ENCODE data around the gene SOWAHA. TPM values are rescaled to one million over a fixed set of nuclear protein-coding genes. Genes with fewer than 3 reads are reported as not detected.

Gene SOWAHA
- total RNA-seq, 1 donor from 2014 or later = 0.20 TPM

GRCh38 chr5:132836852-132837251, 23.8 kb downstream of the SOWAHA start:
- DNase-seq (ENCODE audit: low read depth) (no peak), FAIRE-seq (no peak)
- H3K4me3 ChIP-seq (ENCODE audit: insufficient read depth, low read depth, low read length) = no peak overlapping the region
- Mint-ChIP-seq H3K9me3 (ENCODE audit: unreplicated experiment) (peaks cover 2% of the 10 kb centered on the region), H3K4me3 (ENCODE audit: unreplicated experiment) (no peak overlapping the region), H3K27me3 (ENCODE audit: low read depth, unreplicated experiment) (peaks cover 9% of the 10 kb centered on the region), H3K36me3 (ENCODE audit: low read depth, unreplicated experiment) (no peaks in the 10 kb centered on the region), H3K4me1 (ENCODE audit: low read depth, unreplicated experiment) (peaks cover 14% of the 10 kb centered on the region), H3K27ac (ENCODE audit: unreplicated experiment) (no peak overlapping the region)
- no peaks in the 10 kb centered on the region for H3K36me3 ChIP-seq (ENCODE audit: insufficient read depth, low read length)
- H3K4me1 ChIP-seq (ENCODE audit: insufficient read depth, low read length) = peaks cover 14% of the 10 kb centered on the region
- H3K9me3 ChIP-seq (ENCODE audit: insufficient read depth, low read depth, low read length) = no peaks in the 10 kb centered on the region
- H3K9ac ChIP-seq (ENCODE audit: low read length) = no peak overlapping the region
- no peaks in the 10 kb centered on the region for H3K79me2 ChIP-seq (ENCODE audit: insufficient read depth, low read length)
- no peak overlapping the region for H3K27ac ChIP-seq (ENCODE audit: low read depth, low read length)
- H2AFZ ChIP-seq (ENCODE audit: low read depth, low read length) = no peak overlapping the region
- TF ChIP-seq CTCF (IDR thresholded peaks at IDR 0.05; ENCODE audit: insufficient read depth, low read depth, low read length) (no peak), EZH2 (IDR thresholded peaks at IDR 0.05; ENCODE audit: insufficient read depth, low read length) (no peak)
- H3K4me2 ChIP-seq (ENCODE audit: low read length) = no peak overlapping the region
- no peaks in the 10 kb centered on the region for H4K20me1 ChIP-seq (ENCODE audit: insufficient read depth, low read length)
- H3K27me3 ChIP-seq (ENCODE audit: insufficient read depth, low read length) = no peaks in the 10 kb centered on the region

GRCh38 chr5:132837868-132838267, 24.8 kb downstream of the SOWAHA start:
- no peak for DNase-seq (ENCODE audit: low read depth)
- no peak overlapping the region for H3K4me3 ChIP-seq (ENCODE audit: insufficient read depth, low read depth, low read length)
- H3K9me3 Mint-ChIP-seq (ENCODE audit: unreplicated experiment) = peaks cover 2% of the 10 kb centered on the region
- no peaks in the 10 kb centered on the region for H3K36me3 ChIP-seq (ENCODE audit: insufficient read depth, low read length)
- H3K9ac ChIP-seq (ENCODE audit: low read length) = no peak overlapping the region
- H3K4me1 Mint-ChIP-seq (ENCODE audit: low read depth, unreplicated experiment) = peaks cover 14% of the 10 kb centered on the region
- H3K27ac ChIP-seq (ENCODE audit: low read depth, low read length) = no peak overlapping the region
- no peak overlapping the region for H3K4me3 Mint-ChIP-seq (ENCODE audit: unreplicated experiment)
- no peak overlapping the region for H3K4me2 ChIP-seq (ENCODE audit: low read length)
- H3K4me1 ChIP-seq (ENCODE audit: insufficient read depth, low read length) = peaks cover 14% of the 10 kb centered on the region
- no peaks in the 10 kb centered on the region for H4K20me1 ChIP-seq (ENCODE audit: insufficient read depth, low read length)
- TF ChIP-seq CTCF (IDR thresholded peaks at IDR 0.05; ENCODE audit: insufficient read depth, low read depth, low read length) (no peak), EZH2 (IDR thresholded peaks at IDR 0.05; ENCODE audit: insufficient read depth, low read length) (no peak)
- no peaks in the 10 kb centered on the region for H3K79me2 ChIP-seq (ENCODE audit: insufficient read depth, low read length)
- peaks cover 5% of the 10 kb centered on the region for H3K27me3 Mint-ChIP-seq (ENCODE audit: low read depth, unreplicated experiment)
- no peaks in the 10 kb centered on the region for H3K36me3 Mint-ChIP-seq (ENCODE audit: low read depth, unreplicated experiment)
- H2AFZ ChIP-seq (ENCODE audit: low read depth, low read length) = no peak overlapping the region
- no peaks in the 10 kb centered on the region for H3K9me3 ChIP-seq (ENCODE audit: insufficient read depth, low read depth, low read length)
- H3K27me3 ChIP-seq (ENCODE audit: insufficient read depth, low read length) = no peaks in the 10 kb centered on the region
- FAIRE-seq = no peak
- H3K27ac Mint-ChIP-seq (ENCODE audit: unreplicated experiment) = no peak overlapping the region

- Histone ChIP-seq H3K4me1 (ENCODE audit: insufficient read depth, low read length) (peaks cover 14% of the 10 kb centered on the region), H2AFZ (ENCODE audit: low read depth, low read length) (no peak overlapping the region), H3K4me2 (ENCODE audit: low read length) (no peak overlapping the region), H3K27ac (ENCODE audit: low read depth, low read length) (no peak overlapping the region), H3K36me3 (ENCODE audit: insufficient read depth, low read length) (no peaks in the 10 kb centered on the region), H3K9me3 (ENCODE audit: insufficient read depth, low read depth, low read length) (no peaks in the 10 kb centered on the region), H3K27me3 (ENCODE audit: insufficient read depth, low read length) (no peaks in the 10 kb centered on the region), H3K4me3 (ENCODE audit: insufficient read depth, low read depth, low read length) (no peak overlapping the region), H3K9ac (ENCODE audit: low read length) (no peak overlapping the region), H3K79me2 (ENCODE audit: insufficient read depth, low read length) (no peaks in the 10 kb centered on the region), H4K20me1 (ENCODE audit: insufficient read depth, low read length) (no peaks in the 10 kb centered on the region)
- TF ChIP-seq CTCF (IDR thresholded peaks at IDR 0.05; ENCODE audit: insufficient read depth, low read depth, low read length) = no peak
- TF ChIP-seq EZH2 (IDR thresholded peaks at IDR 0.05; ENCODE audit: insufficient read depth, low read length) = no peak
- DNase-seq (ENCODE audit: low read depth) (no peak), FAIRE-seq (no peak)
- peaks cover under 1% of the 10 kb centered on the region for H3K27me3 Mint-ChIP-seq (ENCODE audit: low read depth, unreplicated experiment)
- H3K36me3 Mint-ChIP-seq (ENCODE audit: low read depth, unreplicated experiment) = no peaks in the 10 kb centered on the region
- H3K9me3 Mint-ChIP-seq (ENCODE audit: unreplicated experiment) = peaks cover 2% of the 10 kb centered on the region
- H3K4me3 Mint-ChIP-seq (ENCODE audit: unreplicated experiment) = no peak overlapping the region
- peaks cover 14% of the 10 kb centered on the region for H3K4me1 Mint-ChIP-seq (ENCODE audit: low read depth, unreplicated experiment)
- peak overlapping the region; percentile 55 for H3K27ac Mint-ChIP-seq (ENCODE audit: unreplicated experiment)
Measured at GRCh38 chr5:132838516-132839282, 25.6 kb downstream of the SOWAHA start.

All from astrocyte (in vitro differentiated cells and primary cell).